Mesodermal cell (in vitro differentiated cells): ENCODE data around the gene C5orf52.
A peak's percentile ranks its signal among the peaks of the same experiment; 100 is the strongest.
"Not testable (repeated sequence)": the region's sequence is repeated elsewhere in the genome, so short reads cannot be mapped to it uniquely, and the experiment has no call there.

Experiments used
- H3K27ac ChIP-seq: 2 replicates; pipeline ENCODE4 v1.7.0; 2013; ENCODE audit warnings: mild to moderate bottlenecking, low read depth, low read length, moderate library complexity; ENCODE audit not compliant: severe bottlenecking
- H3K36me3 ChIP-seq: 2 replicates; pipeline ENCODE4 v1.7.1; 2013; ENCODE audit warnings: mild to moderate bottlenecking, low read length, moderate library complexity; ENCODE audit not compliant: control insufficient read depth, insufficient read depth
- H3K4me1 ChIP-seq: one replicate; pipeline ENCODE4 v1.7.1; 2013; ENCODE audit warnings: mild to moderate bottlenecking, low read length; ENCODE audit not compliant: insufficient read depth, control insufficient read depth, poor library complexity, severe bottlenecking
- H3K4me3 ChIP-seq: 2 replicates; pipeline ENCODE4 v1.7.0; 2013; ENCODE audit warnings: low read length, control low read depth, mild to moderate bottlenecking; ENCODE audit not compliant: insufficient read depth, poor library complexity, severe bottlenecking; ENCODE audit errors: extremely low read depth
- H3K9me3 ChIP-seq: 2 replicates; pipeline ENCODE4 v1.7.1; 2013; ENCODE audit warnings: mild to moderate bottlenecking, low read length, moderate library complexity; ENCODE audit not compliant: control insufficient read depth
- WGBS, 2 experiments: methylation state at CpG; one replicate each; pipeline ENCODE4 v1.1.5; 2013; ENCODE audit warnings: missing lambda C conversion rate in 2 of 2; ENCODE audit not compliant: insufficient coverage in 2 of 2; 5-methylcytosine and 5-hydroxymethylcytosine counted together

Gene C5orf52

GRCh38 chr5:157657516-157657915 is 13.8 kb upstream of the C5orf52 start:
- H3K4me1 ChIP-seq: no peaks in the 10 kb centered on the region
- peaks cover 37% of the 10 kb centered on the region for H3K9me3 ChIP-seq
- no peaks in the 10 kb centered on the region for H3K36me3 ChIP-seq
- WGBS, 2 experiments: 83 to 100% methylated on average over 1 to 2 of the region's 2 CpGs
- no peak overlapping the region for H3K27ac ChIP-seq
- H3K4me3 ChIP-seq: no peak overlapping the region

- H3K9me3 ChIP-seq: peaks cover 31% of the 10 kb centered on the region
- no peak overlapping the region for H3K27ac ChIP-seq
- no peaks in the 10 kb centered on the region for H3K4me1 ChIP-seq
- H3K36me3 ChIP-seq: no peaks in the 10 kb centered on the region
- WGBS, 2 experiments: 82 to 92% methylated on average over 1 of the region's 1 CpG
- H3K4me3 ChIP-seq: no peak overlapping the region
These were observed 12.4 kb upstream of the C5orf52 start for GRCh38 chr5:157658893-157659292.

- no peak overlapping the region for H3K4me3 ChIP-seq
- 93 to 97% methylated on average over 5 of the region's 8 CpGs for WGBS, 2 experiments
- no peaks in the 10 kb centered on the region for H3K36me3 ChIP-seq
- no peaks in the 10 kb centered on the region for H3K4me1 ChIP-seq
- H3K9me3 ChIP-seq: peaks cover 27% of the 10 kb centered on the region
- H3K27ac ChIP-seq: no peak overlapping the region
These were observed 11.3 kb upstream of the C5orf52 start for GRCh38 chr5:157659868-157660660.

GRCh38 chr5:157665467-157666070 is 5.8 kb upstream of the C5orf52 start:
- Histone ChIP-seq H3K36me3 (no peaks in the 10 kb centered on the region), H3K4me3 (no peak overlapping the region), H3K4me1 (no peaks in the 10 kb centered on the region), H3K27ac (no peak overlapping the region), H3K9me3 (peaks cover 3% of the 10 kb centered on the region)
- WGBS, 2 experiments: 100% methylated on average over 1 of the region's 2 CpGs

- no peaks in the 10 kb centered on the region for H3K9me3 ChIP-seq
- no peak overlapping the region for H3K4me3 ChIP-seq
- H3K4me1 ChIP-seq: no peaks in the 10 kb centered on the region
- H3K27ac ChIP-seq: no peak overlapping the region
- WGBS, 2 experiments: no CpG with 5 or more reads among the region's 1 CpG
- no peaks in the 10 kb centered on the region for H3K36me3 ChIP-seq
These were observed 3.0 kb upstream of the C5orf52 start for GRCh38 chr5:157668356-157668755.

GRCh38 chr5:157669701-157670097 is 1.6 kb upstream of the C5orf52 start:
- Histone ChIP-seq H3K9me3 (no peaks in the 10 kb centered on the region), H3K36me3 (no peaks in the 10 kb centered on the region), H3K4me1 (no peaks in the 10 kb centered on the region), H3K27ac (no peak overlapping the region), H3K4me3 (no peak overlapping the region)
- 91% methylated on average over 5 to 6 of the region's 6 CpGs for WGBS, 2 experiments

GRCh38 chr5:157671592-157672330 is 428 bp downstream of the C5orf52 start:
- Histone ChIP-seq H3K9me3 (no peaks in the 10 kb centered on the region), H3K27ac (no peak overlapping the region), H3K4me3 (peak overlapping the region; percentile 57), H3K4me1 (no peaks in the 10 kb centered on the region), H3K36me3 (no peaks in the 10 kb centered on the region)
- 48 to 51% methylated on average over 46 to 54 of the region's 57 CpGs for WGBS, 2 experiments

- no peaks in the 10 kb centered on the region for H3K36me3 ChIP-seq
- WGBS, 2 experiments: 86 to 91% methylated on average over 4 to 5 of the region's 8 CpGs
- no peak overlapping the region for H3K4me3 ChIP-seq
- H3K4me1 ChIP-seq: no peaks in the 10 kb centered on the region
- no peaks in the 10 kb centered on the region for H3K9me3 ChIP-seq
- no peak overlapping the region for H3K27ac ChIP-seq
These were observed 1.6 kb downstream of the C5orf52 start for GRCh38 chr5:157672976-157673375.

- H3K27ac ChIP-seq, H3K4me1 ChIP-seq, H3K36me3 ChIP-seq, H3K9me3 ChIP-seq, H3K4me3 ChIP-seq: not testable (repeated sequence)
- WGBS, 2 experiments: 80 to 92% methylated on average over 2 to 4 of the region's 4 CpGs
These were observed 3.0 kb downstream of the C5orf52 start for GRCh38 chr5:157674351-157674750.

GRCh38 chr5:157677931-157678330 is 6.6 kb downstream of the C5orf52 start:
- H3K27ac ChIP-seq: no peak overlapping the region
- H3K9me3 ChIP-seq: no peaks in the 10 kb centered on the region
- H3K4me1 ChIP-seq: no peaks in the 10 kb centered on the region
- no peaks in the 10 kb centered on the region for H3K36me3 ChIP-seq
- WGBS, 2 experiments: 73 to 91% methylated on average over 3 of the region's 3 CpGs
- no peak overlapping the region for H3K4me3 ChIP-seq
